Measurements from ENCODE around the gene SKA2.
A peak's percentile ranks its signal among the peaks of the same experiment; 100 is the strongest.

The SKA2 gene

GRCh38 chr17:59167571-59168001, 12.6 kb upstream of the SKA2 start:
- peak; percentile 63 to 68 for ATAC-seq (replicated peaks)
- H3K27me3 Mint-ChIP-seq = no peaks in the 10 kb centered on the region
- peaks cover 9 to 15% of the 10 kb centered on the region in 2 donors for H3K4me1 Mint-ChIP-seq
- H3K36me3 Mint-ChIP-seq = peaks cover 0 to 5% of the 10 kb centered on the region in 2 donors
- no peaks in the 10 kb centered on the region for H3K9me3 Mint-ChIP-seq
- no peak overlapping the region for H3K4me3 Mint-ChIP-seq
- H3K27ac Mint-ChIP-seq = no peak overlapping the region
- DNase-seq = peak; percentile 49

- H3K36me3 Mint-ChIP-seq = peaks cover 0 to 5% of the 10 kb centered on the region in 2 donors
- peak overlapping the region in 1 of 2 donors; percentile 9 for H3K4me3 Mint-ChIP-seq
- no peaks in the 10 kb centered on the region for H3K27me3 Mint-ChIP-seq
- peak; percentile 54 for DNase-seq
- ATAC-seq (replicated peaks) = peak; percentile 95 to 97
- no peaks in the 10 kb centered on the region for H3K9me3 Mint-ChIP-seq
- peaks cover 11 to 15% of the 10 kb centered on the region in 2 donors for H3K4me1 Mint-ChIP-seq
- peak overlapping the region; percentile 37 for H3K27ac Mint-ChIP-seq
These were observed 11.0 kb upstream of the SKA2 start for GRCh38 chr17:59165933-59166342.

GRCh38 chr17:59161477-59161876, 6.5 kb upstream of the SKA2 start:
- no peaks in the 10 kb centered on the region for H3K27me3 Mint-ChIP-seq
- H3K36me3 Mint-ChIP-seq = peaks cover 0 to 1% of the 10 kb centered on the region in 2 donors
- H3K4me3 Mint-ChIP-seq = no peak overlapping the region
- no peak for DNase-seq
- peaks cover 7% of the 10 kb centered on the region in 2 donors for H3K4me1 Mint-ChIP-seq
- no peak for ATAC-seq (replicated peaks)
- H3K9me3 Mint-ChIP-seq = no peaks in the 10 kb centered on the region
- H3K27ac Mint-ChIP-seq = no peak overlapping the region

GRCh38 chr17:59160157-59161025, 5.4 kb upstream of the SKA2 start:
- no peaks in the 10 kb centered on the region for H3K27me3 Mint-ChIP-seq
- no peaks in the 10 kb centered on the region for H3K9me3 Mint-ChIP-seq
- ATAC-seq (replicated peaks) (no peak), DNase-seq (no peak)
- H3K4me1 Mint-ChIP-seq = peaks cover 0 to 3% of the 10 kb centered on the region in 2 donors
- H3K27ac Mint-ChIP-seq = no peak overlapping the region
- peaks cover 0 to 1% of the 10 kb centered on the region in 2 donors for H3K36me3 Mint-ChIP-seq
- H3K4me3 Mint-ChIP-seq = no peak overlapping the region

GRCh38 chr17:59155439-59156177, 622 bp upstream of the SKA2 start, which contains the start of gene PRR11:
TSS of gene PRR11 (plus strand) at chr17:59155746. CDS start at chr17:59169753, 14,007 bp downstream.
- H3K27ac Mint-ChIP-seq = no peak within 1 kb of the TSS
- H3K36me3 Mint-ChIP-seq = peaks cover 0 to 3% of the 10 kb centered on the region in 2 donors
- no peak within 1 kb of the TSS for H3K4me3 Mint-ChIP-seq
- H3K9me3 Mint-ChIP-seq = no peaks in the 10 kb centered on the region
- ATAC-seq (replicated peaks) (peak; percentile 88 to 92), DNase-seq (no peak)
- peaks cover 11 to 17% of the 10 kb centered on the region in 2 donors for H3K4me1 Mint-ChIP-seq
- no peaks in the 10 kb centered on the region for H3K27me3 Mint-ChIP-seq

GRCh38 chr17:59154292-59154720, 680 bp downstream of the SKA2 start:
- no peak overlapping the region for H3K27ac Mint-ChIP-seq

GRCh38 chr17:59152925-59153324, 2.1 kb downstream of the SKA2 start:
- Mint-ChIP-seq H3K27me3 (no peaks in the 10 kb centered on the region), H3K27ac (no peak overlapping the region), H3K4me3 (peak overlapping the region in 1 of 2 donors; percentile 52), H3K4me1 (peaks cover 11 to 17% of the 10 kb centered on the region in 2 donors), H3K36me3 (peaks cover 0 to 4% of the 10 kb centered on the region in 2 donors), H3K9me3 (no peaks in the 10 kb centered on the region)
- DNase-seq (no peak), ATAC-seq (replicated peaks) (no peak)

More at GRCh38 chr17:59154292-59154720, 680 bp downstream of the SKA2 start:
- no peak for ATAC-seq (replicated peaks)
- Mint-ChIP-seq H3K36me3 (peaks cover 0 to 4% of the 10 kb centered on the region in 2 donors), H3K4me3 (no peak overlapping the region), H3K4me1 (peaks cover 11 to 17% of the 10 kb centered on the region in 2 donors), H3K27me3 (no peaks in the 10 kb centered on the region), H3K9me3 (no peaks in the 10 kb centered on the region)
- peak; percentile 18 for DNase-seq

- Mint-ChIP-seq H3K27ac (no peak overlapping the region), H3K36me3 (peaks cover 3 to 8% of the 10 kb centered on the region in 2 donors), H3K4me1 (peaks cover 11 to 17% of the 10 kb centered on the region in 2 donors), H3K27me3 (no peaks in the 10 kb centered on the region), H3K9me3 (no peaks in the 10 kb centered on the region), H3K4me3 (no peak overlapping the region)
- ATAC-seq (replicated peaks) (no peak), DNase-seq (no peak)
These were observed 3.4 kb downstream of the SKA2 start for GRCh38 chr17:59151591-59151990.

GRCh38 chr17:59151006-59151405, 4.0 kb downstream of the SKA2 start:
- H3K27ac Mint-ChIP-seq = no peak overlapping the region
- H3K27me3 Mint-ChIP-seq = no peaks in the 10 kb centered on the region
- no peak overlapping the region for H3K4me3 Mint-ChIP-seq
- ATAC-seq (replicated peaks) (no peak), DNase-seq (no peak)
- H3K9me3 Mint-ChIP-seq = no peaks in the 10 kb centered on the region
- H3K4me1 Mint-ChIP-seq = peaks cover 11 to 17% of the 10 kb centered on the region in 2 donors
- peaks cover 3 to 8% of the 10 kb centered on the region in 2 donors for H3K36me3 Mint-ChIP-seq

- H3K36me3 Mint-ChIP-seq = peaks cover 7 to 9% of the 10 kb centered on the region in 2 donors
- no peak overlapping the region for H3K4me3 Mint-ChIP-seq
- peaks cover 11 to 23% of the 10 kb centered on the region in 2 donors for H3K4me1 Mint-ChIP-seq
- no peaks in the 10 kb centered on the region for H3K27me3 Mint-ChIP-seq
- DNase-seq = no peak
- ATAC-seq (replicated peaks) = no peak
- H3K27ac Mint-ChIP-seq = no peak overlapping the region
- H3K9me3 Mint-ChIP-seq = no peaks in the 10 kb centered on the region
These were observed 5.0 kb downstream of the SKA2 start for GRCh38 chr17:59149841-59150511.

GRCh38 chr17:59149051-59149450, 5.9 kb downstream of the SKA2 start:
- no peak for DNase-seq
- Mint-ChIP-seq H3K36me3 (peaks cover 10 to 11% of the 10 kb centered on the region in 2 donors), H3K4me3 (no peak overlapping the region), H3K27ac (no peak overlapping the region), H3K9me3 (no peaks in the 10 kb centered on the region), H3K27me3 (no peaks in the 10 kb centered on the region), H3K4me1 (peaks cover 7 to 20% of the 10 kb centered on the region in 2 donors)
- ATAC-seq (replicated peaks) = no peak

- peaks cover 9 to 11% of the 10 kb centered on the region in 2 donors for H3K36me3 Mint-ChIP-seq
- H3K27ac Mint-ChIP-seq = no peak overlapping the region
- no peak overlapping the region for H3K4me3 Mint-ChIP-seq
- no peaks in the 10 kb centered on the region for H3K27me3 Mint-ChIP-seq
- no peaks in the 10 kb centered on the region for H3K9me3 Mint-ChIP-seq
- H3K4me1 Mint-ChIP-seq = peaks cover 0 to 6% of the 10 kb centered on the region in 2 donors
- no peak for ATAC-seq (replicated peaks)
- no peak for DNase-seq
These were observed 9.4 kb downstream of the SKA2 start for GRCh38 chr17:59145571-59146096.

GRCh38 chr17:59141860-59142259, 13.1 kb downstream of the SKA2 start:
- Mint-ChIP-seq H3K9me3 (no peaks in the 10 kb centered on the region), H3K4me1 (peaks cover 0 to 6% of the 10 kb centered on the region in 2 donors), H3K27ac (no peak overlapping the region), H3K27me3 (no peaks in the 10 kb centered on the region), H3K36me3 (peaks cover 6 to 8% of the 10 kb centered on the region in 2 donors), H3K4me3 (no peak overlapping the region)
- DNase-seq = no peak
- ATAC-seq (replicated peaks) = no peak

- Mint-ChIP-seq H3K27me3 (no peaks in the 10 kb centered on the region), H3K36me3 (peaks cover 3 to 4% of the 10 kb centered on the region in 2 donors), H3K4me1 (no peaks in the 10 kb centered on the region), H3K9me3 (no peaks in the 10 kb centered on the region), H3K27ac (no peak overlapping the region), H3K4me3 (no peak overlapping the region)
- no peak for DNase-seq
- ATAC-seq (replicated peaks) = no peak
These were observed 15.0 kb downstream of the SKA2 start for GRCh38 chr17:59139939-59140338.

All from stimulated activated naive B cell treated with anti-CD40 and anti-IgM and Interleukin-4, amounts not matched to agents 10 μg/mL and 1 μg/mL and 100 μg/mL, for 72 hours (primary cell).